ENCODE data around the gene TTC24. TPM values are rescaled to one million over a fixed set of nuclear protein-coding genes. Genes with fewer than 3 reads are reported as not detected.

The TTC24 gene
- total RNA-seq, 4 donors from 2014 or later: 0.27 to 0.67 TPM; not detected in 2

- intact Hi-C loops (cut with DNase I): no loop called here
- H3K4me3 ChIP-seq (replicated peaks in 1 of 3): no peak overlapping the region
Observed at GRCh38 chr1:156544592-156545102, 34.9 kb upstream of the TTC24 start.

GRCh38 chr1:156546267-156546666 lies 33.3 kb upstream of the TTC24 start:
- H3K27ac ChIP-seq: no peak overlapping the region
- no peak for DNase-seq

More at GRCh38 chr1:156544592-156545102, 34.9 kb upstream of the TTC24 start:
- H3K27ac ChIP-seq: no peak overlapping the region
- TF ChIP-seq CTCF (IDR thresholded peaks at IDR 0.05) (no peak), POLR2A (IDR thresholded peaks at IDR 0.05) (no peak)
- WGBS, 2 donors: 97 to 98% methylated on average over 3 of the region's 3 CpGs
- DNase-seq: no peak
- H3K36me3 ChIP-seq: no peaks in the 10 kb centered on the region
- no peaks in the 10 kb centered on the region for H3K27me3 ChIP-seq
- no peaks in the 10 kb centered on the region for H3K4me1 ChIP-seq
- no peaks in the 10 kb centered on the region for H3K9me3 ChIP-seq

GRCh38 chr1:156547434-156547833 lies 32.1 kb upstream of the TTC24 start:
- 97 to 98% methylated on average over 4 of the region's 4 CpGs for WGBS, 2 donors
- no peaks in the 10 kb centered on the region for H3K9me3 ChIP-seq
- DNase-seq: no peak
- no peak overlapping the region for H3K27ac ChIP-seq
- no peaks in the 10 kb centered on the region for H3K27me3 ChIP-seq
- H3K36me3 ChIP-seq: no peaks in the 10 kb centered on the region
- intact Hi-C loops (cut with DNase I): no loop called here
- TF ChIP-seq CTCF (IDR thresholded peaks at IDR 0.05) (no peak), POLR2A (IDR thresholded peaks at IDR 0.05) (no peak)
- no peaks in the 10 kb centered on the region for H3K4me1 ChIP-seq
- H3K4me3 ChIP-seq (replicated peaks in 1 of 3): no peak overlapping the region

More at GRCh38 chr1:156546267-156546666, 33.3 kb upstream of the TTC24 start:
- H3K9me3 ChIP-seq: no peaks in the 10 kb centered on the region
- no peaks in the 10 kb centered on the region for H3K4me1 ChIP-seq
- H3K36me3 ChIP-seq: no peaks in the 10 kb centered on the region
- no peak overlapping the region for H3K4me3 ChIP-seq (replicated peaks in 1 of 3)
- WGBS, 2 donors: 98% methylated on average over 3 of the region's 3 CpGs
- intact Hi-C loops (cut with DNase I): no loop called here
- TF ChIP-seq POLR2A (IDR thresholded peaks at IDR 0.05) (no peak), CTCF (IDR thresholded peaks at IDR 0.05) (no peak)
- H3K27me3 ChIP-seq: no peaks in the 10 kb centered on the region

GRCh38 chr1:156547982-156548381 lies 31.5 kb upstream of the TTC24 start:
- intact Hi-C loops (cut with DNase I): no loop called here
- Histone ChIP-seq H3K36me3 (no peaks in the 10 kb centered on the region), H3K4me3 (replicated peaks in 1 of 3) (no peak overlapping the region), H3K4me1 (no peaks in the 10 kb centered on the region), H3K9me3 (no peaks in the 10 kb centered on the region), H3K27ac (no peak overlapping the region), H3K27me3 (no peaks in the 10 kb centered on the region)
- WGBS, 2 donors: 90 to 92% methylated on average over 8 to 9 of the region's 9 CpGs
- TF ChIP-seq CTCF (IDR thresholded peaks at IDR 0.05) (no peak), POLR2A (IDR thresholded peaks at IDR 0.05) (no peak)
- DNase-seq: no peak

- intact Hi-C loops (cut with DNase I): no loop called here
- 55 to 72% methylated on average over 2 of the region's 2 CpGs for WGBS, 2 donors
- Histone ChIP-seq H3K27me3 (no peaks in the 10 kb centered on the region), H3K4me3 (replicated peaks in 1 of 3) (no peak overlapping the region), H3K4me1 (no peaks in the 10 kb centered on the region), H3K9me3 (no peaks in the 10 kb centered on the region), H3K27ac (no peak overlapping the region), H3K36me3 (no peaks in the 10 kb centered on the region)
- TF ChIP-seq POLR2A (IDR thresholded peaks at IDR 0.05) (no peak), CTCF (IDR thresholded peaks at IDR 0.05) (peak in 2 of 6 experiments; percentile 9 to 18)
- peak; percentile 13 to 27 for DNase-seq
Observed at GRCh38 chr1:156549390-156549789, 30.1 kb upstream of the TTC24 start.

All from thyroid gland (tissue), 4 donors.